SK-N-DZ (cell line): Measurements from ENCODE around the gene EIF5AL1.
"Not testable (repeated sequence)": the region's sequence is repeated elsewhere in the genome, so short reads cannot be mapped to it uniquely, and the experiment has no call there.

Experiments
- DNase-seq: peaks from one replicate; pipeline ENCODE4 v3.0.0-alpha.2; 2015; ENCODE audit warnings: low spot score

The EIF5AL1 gene

GRCh38 chr10:79509306-79509933, 2.9 kb upstream of the EIF5AL1 start:
- DNase-seq = not testable (repeated sequence)

- DNase-seq = not testable (repeated sequence)
These were observed 2.3 kb upstream of the EIF5AL1 start for GRCh38 chr10:79509934-79510508.

GRCh38 chr10:79516532-79517205, 4.3 kb downstream of the EIF5AL1 start:
- not testable (repeated sequence) for DNase-seq

GRCh38 chr10:79517567-79517966, 5.2 kb downstream of the EIF5AL1 start:
- not testable (repeated sequence) for DNase-seq

GRCh38 chr10:79521751-79522150, 9.4 kb downstream of the EIF5AL1 start:
- DNase-seq = not testable (repeated sequence)

- DNase-seq = not testable (repeated sequence)
These were observed 10.1 kb downstream of the EIF5AL1 start for GRCh38 chr10:79522464-79522863.

- not testable (repeated sequence) for DNase-seq
These were observed 11.0 kb downstream of the EIF5AL1 start for GRCh38 chr10:79523157-79523853.

GRCh38 chr10:79525049-79525710, 12.8 kb downstream of the EIF5AL1 start:
- DNase-seq = not testable (repeated sequence)

GRCh38 chr10:79528261-79528660, 15.9 kb downstream of the EIF5AL1 start:
- DNase-seq = not testable (repeated sequence)

- not testable (repeated sequence) for DNase-seq
These were observed 21.0 kb downstream of the EIF5AL1 start for GRCh38 chr10:79533142-79533902.

- not testable (repeated sequence) for DNase-seq
These were observed 21.5 kb downstream of the EIF5AL1 start for GRCh38 chr10:79533903-79534175.

GRCh38 chr10:79538311-79538710, 26.0 kb downstream of the EIF5AL1 start:
- DNase-seq = not testable (repeated sequence)

GRCh38 chr10:79540930-79541329, 28.6 kb downstream of the EIF5AL1 start:
- not testable (repeated sequence) for DNase-seq

- no peak for DNase-seq
These were observed 30.3 kb downstream of the EIF5AL1 start for GRCh38 chr10:79542626-79543025.

GRCh38 chr10:79544408-79544807, 32.1 kb downstream of the EIF5AL1 start:
- DNase-seq = not testable (repeated sequence)

GRCh38 chr10:79544926-79545659, 32.8 kb downstream of the EIF5AL1 start:
- DNase-seq = not testable (repeated sequence)

- DNase-seq = not testable (repeated sequence)
These were observed 34.8 kb downstream of the EIF5AL1 start for GRCh38 chr10:79547128-79547527.

GRCh38 chr10:79547973-79548372, 35.6 kb downstream of the EIF5AL1 start:
- DNase-seq = no peak

- no peak for DNase-seq
These were observed 39.8 kb downstream of the EIF5AL1 start for GRCh38 chr10:79552143-79552542.
